HUES48 (cell line): ENCODE results near the gene ADIPOQ.
"Not testable (repeated sequence)": the region's sequence is repeated elsewhere in the genome, so short reads cannot be mapped to it uniquely, and the experiment has no call there.

Experiments
- H3K27ac ChIP-seq: one replicate; pipeline ENCODE4 v1.7.0; 2013; ENCODE audit warnings: low read depth, low read length, inconsistent platforms
- H3K27me3 ChIP-seq: 2 replicates; pipeline ENCODE4 v1.6.1; 2013; ENCODE audit warnings: mild to moderate bottlenecking, low read length; ENCODE audit not compliant: control insufficient read depth, insufficient read depth
- H3K36me3 ChIP-seq: 2 replicates; pipeline ENCODE4 v1.6.1; 2013; ENCODE audit warnings: low read length; ENCODE audit not compliant: control insufficient read depth, insufficient read depth
- H3K4me1 ChIP-seq: 2 replicates; pipeline ENCODE4 v1.6.1; 2013; ENCODE audit warnings: mild to moderate bottlenecking, low read length; ENCODE audit not compliant: control insufficient read depth, insufficient read depth
- H3K4me3 ChIP-seq: 2 replicates; pipeline ENCODE4 v1.5.1; 2013; ENCODE audit warnings: mild to moderate bottlenecking, low read depth, low read length
- H3K9ac ChIP-seq: 2 replicates; pipeline ENCODE4 v1.6.1; 2013; ENCODE audit warnings: mild to moderate bottlenecking, low read depth, low read length, moderate library complexity
- H3K9me3 ChIP-seq: 2 replicates; pipeline ENCODE4 v1.6.1; 2013; ENCODE audit warnings: low read length; ENCODE audit not compliant: control insufficient read depth, insufficient read depth

The ADIPOQ gene

GRCh38 chr3:186815435-186815834 is 27.1 kb upstream of the ADIPOQ start:
- no peaks in the 10 kb centered on the region for H3K36me3 ChIP-seq
- H3K27ac ChIP-seq: no peak overlapping the region
- no peaks in the 10 kb centered on the region for H3K27me3 ChIP-seq
- H3K4me1 ChIP-seq: peaks cover 11% of the 10 kb centered on the region
- H3K9ac ChIP-seq: no peak overlapping the region
- H3K9me3 ChIP-seq: no peaks in the 10 kb centered on the region
- no peak overlapping the region for H3K4me3 ChIP-seq

- Histone ChIP-seq H3K27me3 (no peaks in the 10 kb centered on the region), H3K4me1 (peaks cover 11% of the 10 kb centered on the region), H3K27ac (no peak overlapping the region), H3K36me3 (no peaks in the 10 kb centered on the region), H3K9me3 (no peaks in the 10 kb centered on the region), H3K9ac (no peak overlapping the region), H3K4me3 (no peak overlapping the region)
Measured at GRCh38 chr3:186818516-186818915, 24.0 kb upstream of the ADIPOQ start.

GRCh38 chr3:186818956-186819355 is 23.6 kb upstream of the ADIPOQ start:
- Histone ChIP-seq H3K27me3 (no peaks in the 10 kb centered on the region), H3K4me3 (no peak overlapping the region), H3K4me1 (peaks cover 12% of the 10 kb centered on the region), H3K36me3 (no peaks in the 10 kb centered on the region), H3K9me3 (no peaks in the 10 kb centered on the region), H3K27ac (no peak overlapping the region), H3K9ac (no peak overlapping the region)

GRCh38 chr3:186821429-186822387 is 20.8 kb upstream of the ADIPOQ start:
- Histone ChIP-seq H3K4me3 (no peak overlapping the region), H3K27ac (no peak overlapping the region), H3K27me3 (peaks cover 26% of the 10 kb centered on the region), H3K9me3 (no peaks in the 10 kb centered on the region), H3K9ac (no peak overlapping the region), H3K4me1 (peaks cover 26% of the 10 kb centered on the region), H3K36me3 (no peaks in the 10 kb centered on the region)

GRCh38 chr3:186822388-186822759 is 20.1 kb upstream of the ADIPOQ start:
- not testable (repeated sequence) for H3K36me3 ChIP-seq, H3K9ac ChIP-seq, H3K27ac ChIP-seq, H3K9me3 ChIP-seq, H3K4me3 ChIP-seq
- peaks cover 26% of the 10 kb centered on the region for H3K27me3 ChIP-seq
- peaks cover 26% of the 10 kb centered on the region for H3K4me1 ChIP-seq

- H3K4me1 ChIP-seq: peaks cover 29% of the 10 kb centered on the region
- peaks cover 35% of the 10 kb centered on the region for H3K27me3 ChIP-seq
- no peak overlapping the region for H3K27ac ChIP-seq
- no peaks in the 10 kb centered on the region for H3K9me3 ChIP-seq
- H3K9ac ChIP-seq: no peak overlapping the region
- no peaks in the 10 kb centered on the region for H3K36me3 ChIP-seq
- H3K4me3 ChIP-seq: no peak overlapping the region
Measured at GRCh38 chr3:186823386-186823785, 19.1 kb upstream of the ADIPOQ start.

- H3K4me3 ChIP-seq: peak overlapping the region; percentile 57; the same call in 1 of the 2 replicates
- H3K27me3 ChIP-seq: peaks cover 47% of the 10 kb centered on the region
- H3K36me3 ChIP-seq: no peaks in the 10 kb centered on the region
- H3K27ac ChIP-seq: no peak overlapping the region
- H3K9me3 ChIP-seq: no peaks in the 10 kb centered on the region
- H3K9ac ChIP-seq: no peak overlapping the region
- H3K4me1 ChIP-seq: peaks cover 30% of the 10 kb centered on the region
Measured at GRCh38 chr3:186824430-186825139, 17.9 kb upstream of the ADIPOQ start.

GRCh38 chr3:186825294-186825821 is 17.2 kb upstream of the ADIPOQ start:
- Histone ChIP-seq H3K9ac (no peak overlapping the region), H3K4me3 (peak overlapping the region; percentile 57), H3K27me3 (peaks cover 54% of the 10 kb centered on the region), H3K36me3 (no peaks in the 10 kb centered on the region), H3K4me1 (peaks cover 30% of the 10 kb centered on the region), H3K9me3 (no peaks in the 10 kb centered on the region), H3K27ac (no peak overlapping the region)

GRCh38 chr3:186825872-186826409 is 16.6 kb upstream of the ADIPOQ start:
- H3K27ac ChIP-seq: no peak overlapping the region
- H3K36me3 ChIP-seq: no peaks in the 10 kb centered on the region
- no peak overlapping the region for H3K9ac ChIP-seq
- H3K4me3 ChIP-seq: peak overlapping the region; percentile 57
- H3K27me3 ChIP-seq: peaks cover 60% of the 10 kb centered on the region
- H3K9me3 ChIP-seq: no peaks in the 10 kb centered on the region
- peaks cover 30% of the 10 kb centered on the region for H3K4me1 ChIP-seq

- Histone ChIP-seq H3K9me3 (no peaks in the 10 kb centered on the region), H3K27ac (no peak overlapping the region), H3K4me3 (peak overlapping the region; percentile 57), H3K36me3 (no peaks in the 10 kb centered on the region), H3K9ac (no peak overlapping the region), H3K4me1 (peaks cover 30% of the 10 kb centered on the region), H3K27me3 (peaks cover 61% of the 10 kb centered on the region)
Measured at GRCh38 chr3:186826410-186826975, 16.0 kb upstream of the ADIPOQ start.
